ENCODE measurements around the gene LMNTD2.

The LMNTD2 gene, protein sequence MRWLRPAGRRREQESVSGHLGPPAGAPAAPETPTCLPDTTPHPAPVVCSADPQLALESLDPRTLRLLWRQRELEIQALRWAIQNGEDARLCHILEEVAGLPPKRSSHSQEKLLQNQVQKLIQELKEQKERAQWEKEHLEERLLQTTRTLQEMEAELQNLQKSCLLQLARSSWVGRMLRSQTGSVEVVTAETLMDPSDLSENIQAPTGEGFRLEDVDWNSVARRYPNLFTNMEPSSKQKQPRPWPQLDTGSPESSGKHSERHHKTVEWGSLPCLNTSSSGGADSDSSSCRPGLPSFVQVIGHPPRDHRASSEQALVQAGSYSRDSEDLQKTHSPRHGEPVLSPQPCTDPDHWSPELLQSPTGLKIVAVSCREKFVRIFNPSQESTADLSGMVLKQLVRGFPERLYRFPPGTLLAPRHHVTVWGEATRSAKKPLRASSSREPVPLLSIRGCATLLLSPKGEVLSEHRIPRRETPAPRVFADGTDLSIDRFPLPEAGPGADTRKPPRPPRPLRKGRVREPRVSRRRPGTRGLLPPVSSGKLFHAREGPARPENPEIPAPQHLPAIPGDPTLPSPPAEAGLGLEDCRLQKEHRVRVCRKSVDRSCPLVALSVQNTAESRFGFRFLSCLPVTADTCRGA

DNA sequence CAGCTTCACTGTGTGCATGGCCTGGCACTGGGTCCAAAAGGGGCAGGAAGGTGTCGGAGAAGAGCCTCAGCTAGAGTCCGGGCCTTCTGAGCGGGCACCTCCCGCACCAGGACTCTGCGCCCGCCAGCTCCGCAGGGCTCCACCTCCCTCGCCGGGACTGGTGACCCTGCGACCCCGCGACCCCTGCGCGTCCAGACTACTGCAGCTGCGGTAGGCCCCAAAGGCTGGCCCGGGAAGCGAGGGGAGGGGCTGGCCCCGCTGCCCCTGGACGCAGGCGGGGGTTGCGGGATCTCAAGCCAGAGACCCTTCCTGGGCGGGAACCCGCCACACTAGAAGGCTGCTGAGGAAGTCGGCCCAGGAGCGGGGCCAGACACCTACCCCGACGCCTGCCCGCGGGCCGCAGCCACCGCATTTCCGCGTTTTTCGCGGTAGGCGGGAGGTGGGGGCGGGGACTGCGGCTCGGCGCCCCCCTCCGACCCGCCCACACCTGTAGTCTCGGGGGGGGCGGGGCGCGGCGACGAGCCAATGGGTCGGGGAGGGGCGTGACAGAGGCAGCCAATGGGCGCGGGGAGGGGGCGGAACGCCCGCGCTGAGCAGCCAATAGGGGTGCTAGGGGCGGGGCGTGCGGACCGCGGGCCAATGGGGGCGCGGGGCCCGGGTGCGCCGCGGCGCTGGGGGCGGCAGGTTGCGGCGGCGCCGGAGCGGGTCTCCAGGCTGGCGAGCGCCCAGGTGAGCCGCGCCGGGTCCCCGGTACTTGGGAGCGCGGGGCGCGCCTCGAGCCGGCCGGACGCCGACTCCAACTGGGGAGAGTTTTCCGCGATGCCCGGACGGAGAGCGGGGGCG, at the start of gene LMNTD2, which contains the start of gene RASSF7:
Gene LMNTD2 (minus strand): TSS at position 434 of the 843 bp plus-strand sequence. CDS start 22 bp downstream, at position 412.
Gene RASSF7 (plus strand): TSS at position 666 of the 843 bp plus-strand sequence. CDS start 799 bp downstream, outside the sequence.
- DNase-seq (ENCODE audit: low read depth in 3 of 3, low spot score in 1 of 3), result peak; percentile 94 to 98 (median 96)

DNA sequence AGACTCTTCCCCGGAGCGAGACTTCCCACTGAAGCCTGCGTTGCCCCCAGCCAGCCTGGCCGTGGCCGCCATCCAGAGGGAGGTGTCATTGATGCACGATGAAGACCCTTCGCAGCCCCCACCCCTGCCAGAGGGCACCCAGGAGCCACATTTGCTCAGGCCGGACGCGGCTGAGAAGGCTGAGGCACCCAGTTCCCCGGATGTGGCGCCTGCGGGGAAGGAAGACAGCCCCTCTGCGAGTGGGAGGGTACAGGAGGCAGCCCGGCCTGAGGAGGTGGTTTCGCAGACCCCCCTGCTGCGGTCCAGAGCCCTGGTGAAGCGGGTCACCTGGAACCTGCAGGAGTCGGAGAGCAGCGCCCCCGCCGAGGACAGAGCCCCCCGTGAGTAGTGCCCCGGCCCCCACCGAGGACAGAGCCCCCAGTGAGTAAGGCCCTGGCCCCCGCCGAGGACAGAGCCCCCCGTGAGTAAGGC, 48.8 kb upstream of the LMNTD2 start:
- no peak for DNase-seq (ENCODE audit: low read depth in 3 of 3, low spot score in 1 of 3)

DNA sequence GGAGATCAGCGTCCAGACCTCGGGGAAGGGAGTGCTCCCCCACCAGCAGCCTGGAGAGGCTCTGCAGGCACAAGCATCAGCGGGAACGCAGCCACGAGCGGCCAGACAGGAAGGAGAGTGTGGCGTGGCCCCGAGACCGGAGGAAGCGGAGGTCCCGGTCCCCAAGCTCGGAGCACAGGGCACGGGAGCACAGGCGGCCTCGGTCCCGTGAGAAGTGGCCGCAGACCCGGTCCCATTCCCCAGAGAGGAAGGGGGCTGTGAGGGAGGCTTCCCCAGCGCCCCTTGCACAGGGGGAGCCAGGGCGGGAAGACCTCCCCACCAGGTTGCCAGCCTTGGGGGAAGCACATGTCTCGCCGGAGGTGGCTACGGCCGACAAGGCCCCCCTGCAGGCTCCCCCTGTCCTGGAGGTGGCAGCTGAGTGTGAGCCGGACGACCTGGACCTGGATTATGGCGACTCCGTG, 48.3 kb upstream of the LMNTD2 start:
- no peak for DNase-seq (ENCODE audit: low read depth in 3 of 3, low spot score in 1 of 3)

DNA sequence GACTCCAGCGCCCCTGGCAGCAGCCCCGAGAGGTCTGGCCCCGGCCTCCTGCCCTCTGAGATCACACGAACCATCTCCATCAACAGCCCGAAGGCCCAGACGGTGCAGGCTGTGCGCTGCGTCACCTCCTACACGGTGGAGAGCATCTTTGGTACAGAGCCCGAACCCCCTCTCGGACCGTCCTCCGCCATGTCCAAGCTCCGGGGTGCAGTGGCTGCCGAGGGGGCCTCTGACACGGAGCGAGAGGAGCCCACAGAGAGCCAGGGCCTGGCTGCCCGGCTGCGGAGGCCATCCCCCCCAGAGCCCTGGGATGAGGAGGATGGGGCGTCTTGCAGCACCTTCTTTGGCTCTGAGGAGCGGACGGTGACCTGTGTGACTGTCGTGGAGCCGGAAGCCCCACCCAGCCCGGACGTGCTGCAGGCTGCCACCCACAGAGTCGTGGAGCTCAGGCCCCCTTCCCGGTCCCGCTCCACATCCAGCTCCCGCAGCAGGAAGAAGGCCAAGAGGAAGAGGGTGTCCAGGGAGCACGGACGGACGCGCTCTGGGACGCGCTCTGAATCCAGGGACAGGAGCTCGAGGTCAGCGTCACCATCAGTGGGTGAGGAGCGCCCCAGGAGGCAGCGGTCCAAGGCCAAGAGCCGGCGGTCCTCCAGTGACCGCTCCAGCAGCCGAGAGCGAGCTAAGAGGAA, 47.6 kb upstream of the LMNTD2 start:
- no peak for DNase-seq (ENCODE audit: low read depth in 3 of 3, low spot score in 1 of 3)

DNA sequence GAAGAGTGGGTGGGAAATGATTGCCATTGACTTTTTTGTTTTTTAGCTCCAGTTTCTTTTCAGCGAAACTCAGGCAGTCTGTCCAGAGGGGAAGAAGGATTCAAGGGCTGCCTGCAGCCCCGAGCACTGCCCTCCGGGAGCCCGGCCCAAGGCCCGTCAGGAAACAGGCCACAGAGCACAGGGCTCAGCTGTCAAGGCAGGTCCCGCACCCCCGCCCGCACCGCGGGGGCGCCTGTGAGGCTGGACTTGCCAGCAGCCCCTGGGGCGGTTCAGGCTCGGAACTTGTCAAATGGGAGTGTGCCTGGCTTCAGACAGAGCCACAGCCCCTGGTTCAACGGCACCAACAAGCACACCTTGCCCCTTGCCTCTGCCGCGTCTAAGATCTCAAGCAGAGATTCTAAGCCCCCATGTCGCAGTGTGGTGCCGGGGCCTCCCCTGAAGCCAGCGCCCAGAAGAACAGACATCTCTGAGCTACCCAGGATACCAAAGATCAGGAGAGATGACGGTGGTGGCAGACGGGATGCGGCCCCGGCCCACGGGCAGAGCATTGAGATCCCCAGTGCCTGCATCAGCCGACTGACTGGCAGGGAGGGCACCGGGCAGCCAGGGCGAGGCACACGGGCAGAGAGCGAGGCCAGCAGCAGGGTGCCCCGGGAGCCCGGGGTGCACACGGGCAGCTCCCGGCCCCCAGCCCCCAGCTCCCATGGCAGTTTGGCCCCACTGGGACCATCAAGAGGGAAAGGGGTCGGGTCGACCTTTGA, 46.7 kb upstream of the LMNTD2 start:
- no peak for DNase-seq (ENCODE audit: low read depth in 3 of 3, low spot score in 1 of 3)

DNA sequence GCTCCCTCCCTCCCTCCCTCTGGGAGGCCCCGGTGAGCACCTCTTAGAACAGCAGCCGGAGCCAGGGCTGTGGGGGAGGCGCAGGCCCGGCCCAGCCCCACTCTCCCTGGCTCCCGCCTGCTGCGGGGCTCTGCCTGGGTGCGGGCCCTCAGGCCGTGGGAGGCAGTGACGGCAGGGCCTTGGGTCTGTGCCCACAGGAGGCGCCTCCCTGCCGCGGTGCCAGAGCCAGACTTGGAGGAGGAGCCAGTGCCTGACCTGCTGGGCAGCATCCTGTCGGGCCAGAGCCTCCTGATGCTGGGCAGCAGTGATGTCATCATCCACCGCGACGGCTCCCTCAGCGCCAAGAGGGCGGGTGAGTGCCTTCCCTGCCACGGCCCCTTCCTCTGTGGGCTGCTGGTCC, 45.7 kb upstream of the LMNTD2 start:
- no peak for DNase-seq (ENCODE audit: low read depth in 3 of 3, low spot score in 1 of 3)

DNA sequence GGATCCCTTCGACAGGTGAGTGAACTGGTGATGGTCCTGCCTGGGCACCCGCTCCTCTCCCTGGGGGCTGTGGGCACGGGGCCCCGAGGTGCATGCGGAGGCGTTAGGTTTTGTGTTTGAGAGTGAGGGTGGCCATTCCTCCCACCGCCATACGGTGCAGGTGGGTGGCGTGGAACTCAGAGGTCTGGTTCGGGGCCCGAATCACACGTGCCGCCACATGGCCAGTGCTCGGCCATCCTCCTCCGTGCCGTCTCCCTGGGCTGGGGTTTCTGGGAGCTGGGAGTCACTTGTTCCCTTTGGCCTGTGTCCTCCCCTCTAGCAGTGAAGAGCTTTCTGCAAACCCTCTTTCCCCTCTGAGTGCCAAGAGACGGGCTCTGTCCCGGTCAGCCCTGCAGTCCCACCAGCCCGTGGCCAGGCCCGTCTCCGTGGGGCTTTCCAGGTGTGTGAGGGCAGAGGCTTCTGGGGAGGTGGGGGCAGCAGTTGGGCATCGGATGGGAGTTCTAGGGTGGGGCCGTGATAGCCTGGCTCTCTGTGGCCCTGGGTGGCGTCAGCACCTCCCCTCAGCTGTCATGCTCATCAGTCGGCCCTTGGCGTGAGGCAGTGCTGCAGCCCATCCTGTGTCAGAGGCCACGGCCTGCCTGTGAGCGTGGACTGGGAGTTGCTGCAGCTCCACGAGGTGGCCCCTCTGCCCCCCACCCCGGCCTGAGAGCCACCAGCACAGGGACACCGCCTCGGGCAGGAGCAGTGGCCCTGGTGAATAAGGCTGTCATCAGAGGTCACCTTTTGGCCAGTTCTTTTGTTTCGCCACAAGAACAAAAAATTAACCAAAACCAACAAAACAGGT, 45.0 kb upstream of the LMNTD2 start:
- no peak for DNase-seq (ENCODE audit: low read depth in 3 of 3, low spot score in 1 of 3)

DNA sequence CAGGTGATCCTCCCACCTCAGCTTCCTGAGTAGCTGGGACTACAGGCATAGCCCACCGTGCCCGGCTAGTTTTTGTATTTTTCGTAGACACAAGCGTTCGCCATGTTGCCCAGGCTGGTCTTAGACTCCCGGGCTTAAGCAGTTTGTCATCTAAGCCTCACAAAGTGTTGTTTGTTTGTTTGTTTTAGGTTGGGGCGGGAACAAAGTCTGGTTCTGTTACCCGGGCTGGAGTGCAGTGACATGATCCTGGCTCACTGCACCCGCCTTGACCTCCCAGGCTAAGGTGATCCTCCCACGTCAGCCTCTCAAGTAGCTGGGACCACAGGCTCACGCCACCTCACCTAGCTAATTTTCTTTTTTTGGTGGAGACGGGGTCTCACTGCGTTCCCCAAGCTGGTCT, 42.6 kb upstream of the LMNTD2 start:
- no peak for DNase-seq (ENCODE audit: low read depth in 3 of 3, low spot score in 1 of 3)

DNA sequence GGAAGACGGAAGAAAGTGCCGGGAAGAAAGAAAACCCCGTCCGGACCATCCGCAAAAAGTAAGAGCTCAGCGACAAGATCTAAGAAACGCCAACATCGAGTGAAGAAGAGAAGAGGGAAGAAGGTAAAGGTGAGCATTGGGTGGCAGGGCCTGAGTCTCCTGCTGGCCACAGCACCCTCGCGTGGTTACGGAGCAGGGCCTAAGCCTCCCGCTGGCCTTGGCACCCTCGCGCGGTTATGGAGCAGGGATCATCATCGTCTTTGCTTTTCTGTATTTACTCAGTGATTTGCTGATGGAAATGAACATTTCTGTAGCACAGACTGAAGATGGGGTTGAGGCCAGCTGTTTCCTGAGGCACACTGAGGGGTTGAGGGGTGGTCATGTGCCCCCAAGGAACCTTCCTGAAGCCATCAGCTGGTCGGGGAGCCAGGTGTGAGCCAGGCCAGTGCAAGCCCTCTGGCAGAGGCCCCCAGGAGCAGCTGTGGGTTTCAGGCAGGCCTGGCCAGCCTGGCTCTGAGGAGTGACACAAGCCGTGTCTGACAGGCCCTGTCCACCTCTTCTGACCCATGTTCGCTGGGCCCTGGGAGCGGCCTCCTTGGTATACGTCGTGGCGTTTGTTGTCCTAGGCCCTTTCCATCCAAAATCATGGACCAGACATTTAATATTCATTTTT, 41.2 kb upstream of the LMNTD2 start:
- no peak for DNase-seq (ENCODE audit: low read depth in 3 of 3, low spot score in 1 of 3)

DNA sequence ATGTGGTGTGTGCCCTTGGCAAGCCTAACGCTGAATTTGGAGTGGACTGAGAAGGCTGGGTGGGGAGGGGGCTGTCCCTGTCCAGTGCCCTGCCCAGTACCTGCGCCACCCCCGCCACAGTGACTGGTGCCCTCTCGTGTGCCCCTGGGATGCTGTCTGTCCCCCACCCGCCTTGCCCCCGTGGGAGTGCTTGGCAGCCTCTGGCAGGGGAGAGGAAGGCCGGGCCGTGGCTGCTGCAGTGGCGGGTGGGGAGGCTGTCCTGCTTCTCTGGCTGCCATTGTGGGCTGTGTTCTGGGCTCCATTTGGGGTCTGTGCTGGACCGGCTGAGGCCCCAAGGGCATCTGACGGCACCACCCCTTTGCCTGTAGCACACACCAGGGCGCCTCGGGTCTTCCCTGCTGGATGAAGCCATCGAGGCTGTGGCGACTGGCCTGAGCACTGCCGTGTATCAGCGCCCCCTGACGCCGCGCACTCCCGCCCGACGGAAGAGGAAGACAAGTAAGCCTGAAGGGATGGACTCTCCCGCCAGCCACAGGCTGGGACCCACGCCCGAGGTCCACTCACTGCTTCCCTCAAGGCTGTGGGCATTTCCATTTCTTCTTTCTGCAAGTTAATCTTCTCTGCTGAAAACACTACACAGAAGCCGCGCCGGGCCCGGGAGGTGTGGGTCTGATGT, 37.6 kb upstream of the LMNTD2 start:
- DNase-seq (ENCODE audit: low read depth in 3 of 3, low spot score in 1 of 3), result no peak

DNA sequence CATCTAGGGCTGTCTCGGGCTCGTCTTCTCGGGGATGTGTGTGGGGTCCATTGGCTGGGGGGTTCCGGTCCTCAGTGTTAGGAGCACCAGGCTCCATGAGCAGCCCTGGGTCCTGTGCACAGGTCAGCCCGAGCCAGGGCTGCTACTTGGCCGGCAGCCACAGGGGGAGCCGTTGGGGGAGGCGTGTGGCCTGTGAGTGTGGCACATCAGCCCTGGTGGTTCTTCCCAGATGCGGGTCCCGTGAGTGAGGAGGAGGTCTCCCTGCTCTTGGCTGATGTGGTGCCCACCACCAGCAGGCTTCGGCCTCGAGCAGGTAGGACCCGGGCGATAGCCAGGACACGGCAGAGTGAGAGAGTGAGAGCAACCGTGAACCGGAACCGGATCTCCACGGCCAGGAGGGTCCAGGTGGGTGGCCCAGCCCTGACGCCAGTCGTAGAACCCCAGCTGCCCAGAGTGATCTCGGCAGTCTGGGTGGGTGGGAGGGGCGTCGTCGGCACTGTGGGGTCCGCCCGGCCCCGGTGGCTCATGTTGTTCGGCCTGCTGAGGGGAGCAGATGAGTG, 36.7 kb upstream of the LMNTD2 start:
- no peak for DNase-seq (ENCODE audit: low read depth in 3 of 3, low spot score in 1 of 3)

DNA sequence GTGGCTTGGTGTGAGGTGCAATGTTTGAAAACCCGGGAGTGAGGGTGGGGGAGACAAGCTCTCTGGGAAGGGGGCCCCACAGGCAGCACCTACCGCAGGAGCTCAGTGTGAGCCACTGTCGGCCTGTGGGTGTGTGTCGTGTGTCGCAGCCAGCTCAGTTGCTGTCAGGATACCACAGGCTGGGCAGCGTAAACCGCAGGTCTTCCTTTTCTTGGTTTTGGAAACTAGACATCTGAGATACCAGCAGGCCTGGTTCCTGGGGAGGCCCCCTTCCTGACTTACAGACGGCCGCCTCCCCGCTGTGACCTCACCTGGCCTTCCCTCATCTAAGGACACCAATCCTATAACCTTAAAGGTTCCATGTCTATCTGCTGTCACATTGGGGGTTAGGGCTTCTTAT, 35.8 kb upstream of the LMNTD2 start:
- no peak for DNase-seq (ENCODE audit: low read depth in 3 of 3, low spot score in 1 of 3)

DNA sequence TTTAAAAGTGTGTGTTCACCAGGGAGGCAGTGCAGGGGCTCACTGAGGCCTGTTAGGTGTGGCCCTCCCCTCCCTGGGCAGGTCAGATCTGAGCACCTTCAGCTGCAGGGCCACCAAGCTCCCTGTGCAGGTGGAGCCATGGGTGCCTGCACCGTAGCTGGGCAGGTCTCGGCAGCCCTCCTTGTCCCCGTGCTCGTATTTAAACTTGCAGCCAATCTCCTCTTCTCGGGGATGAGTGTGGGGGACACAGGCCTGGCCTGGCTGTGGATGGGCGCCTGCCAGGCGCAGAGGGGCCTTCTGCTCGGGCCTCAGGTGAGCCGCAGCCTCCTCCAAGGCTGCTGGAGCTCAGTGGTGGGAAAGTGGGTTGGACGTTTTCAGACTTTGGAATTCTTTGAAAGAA, 34.9 kb upstream of the LMNTD2 start:
- DNase-seq (ENCODE audit: low read depth in 3 of 3, low spot score in 1 of 3), result no peak

DNA sequence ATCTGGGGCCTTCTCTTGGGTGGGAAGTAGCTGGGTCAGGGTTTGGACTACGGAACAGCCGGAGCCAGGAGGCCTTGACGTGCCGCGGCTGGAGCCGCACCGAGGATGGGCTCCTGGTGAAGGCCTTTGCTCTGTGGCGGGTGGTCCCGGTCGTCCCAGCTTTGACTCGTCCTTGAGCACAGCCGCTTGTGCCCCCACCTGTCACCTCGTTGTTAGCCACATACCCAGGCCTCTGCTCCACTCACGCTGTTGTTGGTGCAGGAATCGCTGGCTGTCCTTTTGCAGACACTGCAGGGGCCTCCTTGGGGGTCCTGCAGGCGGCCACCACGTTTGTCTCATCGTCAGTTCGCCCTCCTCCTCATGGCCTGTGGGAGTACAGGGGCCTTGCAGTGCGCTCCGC, 32.8 kb upstream of the LMNTD2 start:
- no peak for DNase-seq (ENCODE audit: low read depth in 3 of 3, low spot score in 1 of 3)

DNA sequence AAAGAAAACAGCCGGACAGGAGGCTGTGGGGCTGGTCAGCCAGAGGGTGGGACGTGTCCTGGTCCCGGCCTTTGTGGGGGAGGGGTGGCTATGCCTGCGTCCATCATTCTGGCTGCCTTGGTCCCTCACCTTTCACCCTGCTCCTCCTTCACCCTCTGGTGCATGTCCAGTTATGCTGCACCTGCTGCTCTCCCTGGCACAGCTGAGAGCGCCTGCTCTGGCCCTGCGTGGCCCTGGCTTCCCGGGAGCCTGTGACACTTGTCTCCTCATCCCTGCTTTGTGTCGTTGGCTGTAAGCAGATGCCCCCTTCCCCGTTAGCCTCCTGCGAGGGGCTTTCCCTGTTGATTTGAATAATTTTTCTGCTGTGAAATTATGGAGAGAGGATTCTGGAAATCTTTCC, 32.4 kb upstream of the LMNTD2 start:
- DNase-seq (ENCODE audit: low read depth in 3 of 3, low spot score in 1 of 3), result no peak

DNA sequence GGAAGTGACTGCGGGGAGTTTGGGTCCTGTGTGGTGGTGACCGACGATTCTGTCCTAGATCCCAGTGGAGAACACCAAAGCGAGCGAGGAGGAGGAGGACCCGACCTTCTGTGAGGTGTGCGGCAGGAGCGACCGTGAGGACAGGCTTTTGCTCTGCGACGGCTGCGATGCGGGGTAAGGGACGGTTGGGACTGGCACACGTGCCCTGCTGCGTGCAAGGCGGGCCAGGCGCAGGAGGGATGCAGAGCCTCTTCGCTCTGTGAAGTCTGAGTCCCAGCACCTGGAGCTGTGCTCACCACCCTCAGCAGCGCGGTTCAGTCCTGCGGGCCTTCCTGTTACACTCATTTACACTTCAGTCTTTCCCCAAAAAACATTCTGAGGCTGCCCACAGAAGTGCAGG, 32.0 kb upstream of the LMNTD2 start:
- DNase-seq (ENCODE audit: low read depth in 3 of 3, low spot score in 1 of 3), result no peak

DNA sequence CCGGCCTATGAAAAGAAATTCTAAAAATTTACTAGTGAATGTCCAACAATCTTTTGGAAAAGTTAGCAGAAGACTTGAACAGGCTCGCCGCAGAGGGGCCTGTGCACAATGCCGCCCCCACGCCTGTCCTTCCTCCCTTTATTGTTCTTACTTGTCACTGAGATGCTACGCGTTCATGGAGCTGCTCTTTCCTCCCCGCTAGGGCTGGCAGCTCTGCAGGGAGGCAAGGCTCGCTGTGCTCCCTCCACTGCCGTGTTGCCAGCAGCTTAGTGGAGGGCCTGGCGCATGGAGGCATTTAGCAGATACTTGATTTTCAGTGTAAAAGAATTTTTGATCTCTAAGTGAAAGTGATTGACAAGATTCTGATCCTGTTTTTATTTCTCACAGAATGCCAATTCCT, 30.5 kb upstream of the LMNTD2 start:
- DNase-seq (ENCODE audit: low read depth in 3 of 3, low spot score in 1 of 3), result no peak

DNA sequence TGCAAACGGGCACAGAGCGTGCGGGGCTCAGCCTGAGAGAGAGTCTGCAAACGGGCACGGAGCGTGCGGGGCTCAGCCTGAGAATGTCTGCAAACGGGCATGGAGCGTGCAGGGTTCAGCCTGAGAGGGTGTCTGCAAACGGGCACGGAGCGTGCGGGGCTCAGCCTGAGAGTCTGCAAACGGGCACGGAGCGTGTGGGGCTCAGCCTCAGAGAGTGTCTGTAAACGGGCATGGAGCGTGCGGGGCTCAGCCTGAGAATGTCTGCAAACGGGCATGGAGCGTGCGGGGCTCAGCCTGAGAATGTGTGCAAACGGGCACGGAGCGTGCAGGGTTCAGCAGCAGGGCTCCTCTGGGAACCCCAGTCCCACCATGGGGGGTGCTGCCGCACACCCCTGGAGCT, 29.3 kb upstream of the LMNTD2 start:
- DNase-seq (ENCODE audit: low read depth in 3 of 3, low spot score in 1 of 3), result no peak

All from stimulated activated CD4-positive, alpha-beta T cell treated with anti-CD3 and anti-CD28 coated beads, TNF-alpha, amount 100 ng/mL, for 1 hour (primary cell).